Measurements from ENCODE around the gene PROCA1. TPM values are rescaled to one million over a fixed set of nuclear protein-coding genes. Genes with fewer than 3 reads are reported as not detected.

PROCA1 gene
- polyA plus RNA-seq, 3 donors: 0.31 to 8.9 (median 0.78) TPM

DNA sequence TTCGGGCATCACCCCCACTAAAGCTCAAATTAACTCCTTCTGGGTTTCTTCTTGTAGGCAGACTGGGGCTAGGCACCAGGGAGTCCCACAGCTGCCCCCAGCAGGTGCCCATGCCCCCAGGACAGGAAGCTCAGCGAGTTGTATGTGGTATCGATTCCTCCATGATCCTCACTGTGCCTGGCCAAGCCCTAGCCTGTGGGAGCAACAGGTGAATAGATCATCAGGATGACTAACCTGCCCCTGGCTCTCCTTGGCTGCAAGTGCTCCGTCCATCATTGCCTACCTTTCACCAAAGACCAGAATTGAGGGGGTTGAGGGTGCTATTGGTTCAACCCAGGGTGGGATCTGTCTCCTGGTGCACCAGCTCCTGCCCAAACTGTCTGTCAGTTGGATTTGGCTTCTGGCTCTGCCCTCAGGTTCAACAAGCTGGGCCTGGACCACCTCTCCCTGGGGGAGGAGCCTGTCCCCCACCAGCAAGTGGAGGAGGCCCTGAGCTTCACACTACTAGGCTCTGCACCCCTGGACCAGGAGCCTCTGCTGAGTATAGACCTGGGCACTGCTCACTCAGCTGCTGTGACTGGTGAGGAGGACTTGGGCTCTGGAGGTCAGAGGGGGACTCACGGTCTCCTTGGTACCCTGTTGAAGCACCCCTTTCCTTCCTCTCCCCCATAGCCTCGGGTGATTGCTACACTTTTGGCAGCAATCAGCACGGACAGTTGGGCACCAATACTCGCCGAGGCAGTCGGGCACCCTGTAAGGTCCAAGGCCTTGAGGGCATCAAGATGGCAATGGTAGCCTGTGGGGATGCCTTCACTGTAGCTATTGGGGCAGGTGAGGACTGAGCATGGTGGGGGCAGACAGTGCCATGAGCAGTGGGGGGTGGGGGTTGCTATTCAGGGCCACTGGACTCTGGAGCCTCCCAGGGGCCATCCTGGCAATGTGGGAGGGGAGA is 29.0 kb upstream of the PROCA1 start:
- Histone ChIP-seq H3K79me2 (ENCODE audit: insufficient read depth, low read length) (no peaks in the 10 kb centered on the region), H3K27me3 (ENCODE audit: control insufficient read depth in 2 of 2, insufficient read depth in 2 of 2, low read length in 2 of 2) (peaks cover 4 to 15% of the 10 kb centered on the region in 2 donors), H2AFZ (ENCODE audit: insufficient read depth, low read depth, low read length, poor library complexity, severe bottlenecking) (no peak overlapping the region), H3K27ac (ENCODE audit: low read depth in 1 of 2, low read length in 2 of 2) (no peak overlapping the region), H3K4me1 (ENCODE audit: control insufficient read depth in 1 of 2, insufficient read depth in 2 of 2, low read length in 2 of 2) (peaks cover 49% of the 10 kb centered on the region in 2 donors), H3K4me3 (replicated peaks in 1 of 3; ENCODE audit: low read depth in 2 of 3, low read length in 3 of 3) (peak overlapping the region in 1 of 3 experiments; percentile 30), H3K9ac (ENCODE audit: insufficient read depth, low read length, poor library complexity, severe bottlenecking) (no peak overlapping the region), H4K20me1 (ENCODE audit: insufficient read depth, low read length) (peaks cover 7% of the 10 kb centered on the region), H3K36me3 (replicated peaks in 1 of 2; ENCODE audit: control insufficient read depth in 1 of 2, insufficient read depth in 2 of 2, low read length in 2 of 2) (no peaks in the 10 kb centered on the region), H3K4me2 (replicated peaks; ENCODE audit: extremely low read depth, low read length, poor library complexity, severe bottlenecking) (peak overlapping the region; percentile 38), H3K9me3 (replicated peaks in 1 of 2; ENCODE audit: control insufficient read depth in 1 of 2, insufficient read depth in 1 of 2, low read length in 2 of 2) (no peaks in the 10 kb centered on the region)
- TF ChIP-seq, protein P1, sequence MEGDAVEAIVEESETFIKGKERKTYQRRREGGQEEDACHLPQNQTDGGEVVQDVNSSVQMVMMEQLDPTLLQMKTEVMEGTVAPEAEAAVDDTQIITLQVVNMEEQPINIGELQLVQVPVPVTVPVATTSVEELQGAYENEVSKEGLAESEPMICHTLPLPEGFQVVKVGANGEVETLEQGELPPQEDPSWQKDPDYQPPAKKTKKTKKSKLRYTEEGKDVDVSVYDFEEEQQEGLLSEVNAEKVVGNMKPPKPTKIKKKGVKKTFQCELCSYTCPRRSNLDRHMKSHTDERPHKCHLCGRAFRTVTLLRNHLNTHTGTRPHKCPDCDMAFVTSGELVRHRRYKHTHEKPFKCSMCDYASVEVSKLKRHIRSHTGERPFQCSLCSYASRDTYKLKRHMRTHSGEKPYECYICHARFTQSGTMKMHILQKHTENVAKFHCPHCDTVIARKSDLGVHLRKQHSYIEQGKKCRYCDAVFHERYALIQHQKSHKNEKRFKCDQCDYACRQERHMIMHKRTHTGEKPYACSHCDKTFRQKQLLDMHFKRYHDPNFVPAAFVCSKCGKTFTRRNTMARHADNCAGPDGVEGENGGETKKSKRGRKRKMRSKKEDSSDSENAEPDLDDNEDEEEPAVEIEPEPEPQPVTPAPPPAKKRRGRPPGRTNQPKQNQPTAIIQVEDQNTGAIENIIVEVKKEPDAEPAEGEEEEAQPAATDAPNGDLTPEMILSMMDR (IDR thresholded peaks at IDR 0.05): no peak
- H3K9me3 Mint-ChIP-seq: peaks cover 0 to 8% (median 0%) of the 10 kb centered on the region in 7 donors
- no peak for DNase-seq
- peak overlapping the region in 1 of 2 donors; percentile 46 for H3K4me3 Mint-ChIP-seq
- intact Hi-C loops (cut with micrococcal nuclease): loop anchor here (1.0 to 10.0 kb wide), 2 partner anchors 10 to 214 kb away; partner anchors contain the start of gene PHF12 (in 1 of the 2)
- WGBS (ENCODE audit: insufficient coverage): 60% methylated on average over 2 of the region's 10 CpGs
- peaks cover 31% of the 10 kb centered on the region for H3K4me1 Mint-ChIP-seq
- H3K27me3 Mint-ChIP-seq (ENCODE audit: low read depth in 3 of 3): peaks cover 12 to 30% (median 22%) of the 10 kb centered on the region in 3 donors
- peaks cover 10 to 12% of the 10 kb centered on the region in 2 donors for H3K36me3 Mint-ChIP-seq
- peak overlapping the region in 2 of 7 donors; percentile 21 to 77 for H3K27ac Mint-ChIP-seq

DNA sequence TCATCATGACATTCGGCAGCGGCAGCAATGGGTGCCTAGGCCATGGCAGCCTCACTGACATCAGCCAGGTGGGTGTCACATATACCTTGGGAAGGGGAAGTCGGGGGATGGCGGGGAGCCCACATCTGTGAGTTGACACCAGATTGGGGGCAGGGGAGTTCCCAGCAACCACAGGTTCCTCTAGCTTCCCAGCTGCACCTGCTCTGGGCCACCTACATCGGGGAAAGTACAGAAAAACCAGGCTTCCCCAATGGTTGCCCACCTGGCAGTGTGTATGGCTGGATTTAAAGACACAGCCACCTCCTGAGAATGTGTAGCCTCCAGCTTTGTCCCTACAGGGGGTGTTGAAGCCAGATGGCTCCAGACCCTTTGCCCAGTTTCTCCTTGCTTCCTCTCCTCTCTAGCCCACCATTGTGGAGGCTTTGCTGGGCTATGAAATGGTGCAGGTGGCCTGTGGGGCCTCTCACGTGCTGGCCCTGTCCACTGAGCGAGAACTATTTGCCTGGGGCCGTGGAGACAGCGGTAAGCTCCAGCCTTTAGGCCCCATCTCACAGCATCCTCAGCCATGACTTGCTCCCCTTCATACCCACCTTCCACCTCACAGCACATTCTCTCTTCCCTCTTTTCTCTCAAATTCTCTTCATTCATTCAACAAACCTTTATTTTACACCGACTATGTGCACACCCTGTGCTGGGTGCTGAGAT is 27.1 kb upstream of the PROCA1 start:
- no peaks in the 10 kb centered on the region for H3K36me3 ChIP-seq (replicated peaks in 1 of 2; ENCODE audit: control insufficient read depth in 1 of 2, insufficient read depth in 2 of 2, low read length in 2 of 2)
- H3K4me3 ChIP-seq (replicated peaks in 1 of 3; ENCODE audit: low read depth in 2 of 3, low read length in 3 of 3): no peak overlapping the region
- no peaks in the 10 kb centered on the region for H3K27me3 ChIP-seq (ENCODE audit: control insufficient read depth in 2 of 2, insufficient read depth in 2 of 2, low read length in 2 of 2)
- no peaks in the 10 kb centered on the region for H4K20me1 ChIP-seq (ENCODE audit: insufficient read depth, low read length)
- H3K27me3 Mint-ChIP-seq (ENCODE audit: low read depth in 3 of 3): peaks cover 6 to 21% (median 8%) of the 10 kb centered on the region in 3 donors
- H3K27ac Mint-ChIP-seq: peak overlapping the region in 1 of 7 donors; percentile 27
- H3K4me2 ChIP-seq (replicated peaks; ENCODE audit: extremely low read depth, low read length, poor library complexity, severe bottlenecking): no peak overlapping the region
- TF ChIP-seq, protein P1 (IDR thresholded peaks at IDR 0.05): no peak
- H3K4me1 ChIP-seq (ENCODE audit: control insufficient read depth in 1 of 2, insufficient read depth in 2 of 2, low read length in 2 of 2): peaks cover 31 to 33% of the 10 kb centered on the region in 2 donors
- DNase-seq: no peak
- H3K9me3 ChIP-seq (replicated peaks in 1 of 2; ENCODE audit: control insufficient read depth in 1 of 2, insufficient read depth in 1 of 2, low read length in 2 of 2): no peaks in the 10 kb centered on the region
- H3K4me1 Mint-ChIP-seq: peaks cover 22% of the 10 kb centered on the region
- no peak overlapping the region for H3K27ac ChIP-seq (ENCODE audit: low read depth in 1 of 2, low read length in 2 of 2)
- peaks cover 0 to 3% (median 0%) of the 10 kb centered on the region in 7 donors for H3K9me3 Mint-ChIP-seq
- intact Hi-C loops (cut with micrococcal nuclease): no loop called here
- H3K36me3 Mint-ChIP-seq: peaks cover 14 to 16% of the 10 kb centered on the region in 2 donors
- no peak overlapping the region for H3K4me3 Mint-ChIP-seq
- H3K79me2 ChIP-seq (ENCODE audit: insufficient read depth, low read length): no peaks in the 10 kb centered on the region
- no peak overlapping the region for H2AFZ ChIP-seq (ENCODE audit: insufficient read depth, low read depth, low read length, poor library complexity, severe bottlenecking)
- WGBS (ENCODE audit: insufficient coverage): 76% methylated on average over 6 of the region's 10 CpGs
- no peak overlapping the region for H3K9ac ChIP-seq (ENCODE audit: insufficient read depth, low read length, poor library complexity, severe bottlenecking)

All from CD14-positive monocyte (primary cell).